Thyroid gland (tissue), 4 donors: ENCODE data around the gene ATP7B.

Experiments used
- CTCF ChIP-seq, 6 experiments: fragments of 200-600 bp in 3 of 6; fragments of 450-650 bp in 3 of 6; sonication (generic) in 3 of 6; IDR thresholded peaks; one replicate each; pipeline ENCODE4 v1.5.1; 2016 to 2019; ENCODE audit warnings: antibody characterized with exemption in 6 of 6, mild to moderate bottlenecking in 2 of 6, inconsistent platforms in 1 of 6, moderate library complexity in 1 of 6
- POLR2A ChIP-seq, 2 donors: fragments of 450-650 bp; IDR thresholded peaks; one replicate each; pipeline ENCODE4 v1.6.1; 2017; ENCODE audit warnings: antibody characterized with exemption in 2 of 2, mild to moderate bottlenecking in 2 of 2, moderate library complexity in 1 of 2

- no peak for TF ChIP-seq CTCF (IDR thresholded peaks at IDR 0.05)
- TF ChIP-seq POLR2A (IDR thresholded peaks at IDR 0.05): no peak
Observed at GRCh38 chr13:51907040-51907732, 104.1 kb downstream of the ATP7B start.
